Measurements from ENCODE around the gene FBXL7.

Gene FBXL7

GRCh38 chr5:15499528-15500324 lies at the start of gene FBXL7:
FBXL7 (plus strand) TSS chr5:15500180.
- TF ChIP-seq MAX (IDR thresholded peaks at IDR 0.05; ENCODE audit: low read depth, low read length), result no peak
- no peak for TF ChIP-seq POLR2A (IDR thresholded peaks at IDR 0.05; ENCODE audit: extremely low read depth, insufficient read length)
- no peak for TF ChIP-seq CTCF (IDR thresholded peaks at IDR 0.05; ENCODE audit: low read depth, low read length)
- no peak for TF ChIP-seq MYC (IDR thresholded peaks at IDR 0.05; ENCODE audit: low read depth, low read length)
- DNase-seq (ENCODE audit: low read depth), result no peak
- no peak within 1 kb of the TSS for H3K4me3 ChIP-seq (ENCODE audit: low read depth, low read length)

GRCh38 chr5:15450473-15450872 lies 49.5 kb upstream of the FBXL7 start:
- no peak for TF ChIP-seq CTCF (IDR thresholded peaks at IDR 0.05; ENCODE audit: low read depth, low read length)
- TF ChIP-seq MYC (IDR thresholded peaks at IDR 0.05; ENCODE audit: low read depth, low read length), result no peak
- TF ChIP-seq POLR2A (IDR thresholded peaks at IDR 0.05; ENCODE audit: extremely low read depth, insufficient read length), result no peak
- TF ChIP-seq MAX (IDR thresholded peaks at IDR 0.05; ENCODE audit: low read depth, low read length), result no peak
- no peak overlapping the region for H3K4me3 ChIP-seq (ENCODE audit: low read depth, low read length)
- no peak for DNase-seq (ENCODE audit: low read depth)

- no peak for DNase-seq (ENCODE audit: low read depth)
Measured at GRCh38 chr5:15450949-15451348, 49.0 kb upstream of the FBXL7 start.

GRCh38 chr5:15452030-15452429 lies 48.0 kb upstream of the FBXL7 start:
- DNase-seq (ENCODE audit: low read depth), result no peak
- no peak for TF ChIP-seq MAX (IDR thresholded peaks at IDR 0.05; ENCODE audit: low read depth, low read length)
- no peak for TF ChIP-seq POLR2A (IDR thresholded peaks at IDR 0.05; ENCODE audit: extremely low read depth, insufficient read length)
- H3K4me3 ChIP-seq (ENCODE audit: low read depth, low read length), result no peak overlapping the region

More at GRCh38 chr5:15450949-15451348, 49.0 kb upstream of the FBXL7 start:
- H3K4me3 ChIP-seq (ENCODE audit: low read depth, low read length), result no peak overlapping the region
- no peak for TF ChIP-seq POLR2A (IDR thresholded peaks at IDR 0.05; ENCODE audit: extremely low read depth, insufficient read length)
- TF ChIP-seq MAX (IDR thresholded peaks at IDR 0.05; ENCODE audit: low read depth, low read length), result no peak
- TF ChIP-seq MYC (IDR thresholded peaks at IDR 0.05; ENCODE audit: low read depth, low read length), result no peak
- TF ChIP-seq CTCF (IDR thresholded peaks at IDR 0.05; ENCODE audit: low read depth, low read length), result no peak

- no peak for TF ChIP-seq POLR2A (IDR thresholded peaks at IDR 0.05; ENCODE audit: extremely low read depth, insufficient read length)
- no peak for TF ChIP-seq CTCF (IDR thresholded peaks at IDR 0.05; ENCODE audit: low read depth, low read length)
- TF ChIP-seq MAX (IDR thresholded peaks at IDR 0.05; ENCODE audit: low read depth, low read length), result no peak
- TF ChIP-seq MYC (IDR thresholded peaks at IDR 0.05; ENCODE audit: low read depth, low read length), result no peak
- no peak overlapping the region for H3K4me3 ChIP-seq (ENCODE audit: low read depth, low read length)
- no peak for DNase-seq (ENCODE audit: low read depth)
Measured at GRCh38 chr5:15452781-15453180, 47.2 kb upstream of the FBXL7 start.

- TF ChIP-seq MAX (IDR thresholded peaks at IDR 0.05; ENCODE audit: low read depth, low read length) (no peak), MYC (IDR thresholded peaks at IDR 0.05; ENCODE audit: low read depth, low read length) (no peak), CTCF (IDR thresholded peaks at IDR 0.05; ENCODE audit: low read depth, low read length) (no peak), POLR2A (IDR thresholded peaks at IDR 0.05; ENCODE audit: extremely low read depth, insufficient read length) (no peak)
- H3K4me3 ChIP-seq (ENCODE audit: low read depth, low read length), result no peak overlapping the region
- DNase-seq (ENCODE audit: low read depth), result no peak
Measured at GRCh38 chr5:15459200-15459599, 40.8 kb upstream of the FBXL7 start.

Data from NB4 (cell line).